Panc1 (cell line): ENCODE data around the gene MYO1B.

ENCODE experiments used
- SIN3A ChIP-seq: IDR thresholded peaks from 2 replicates; pipeline ENCODE4 v1.6.1; 2012; ENCODE audit warnings: low read depth, mild to moderate bottlenecking, low read length, moderate library complexity, borderline replicate concordance; ENCODE audit not compliant: insufficient read depth
- TF ChIP-seq, protein P1 (sequence below): fragments of 450-650 bp; IDR thresholded peaks from 2 replicates; pipeline ENCODE4 v1.5.1; 2017; ENCODE audit warnings: mild to moderate bottlenecking
- TF ChIP-seq, protein P2 (sequence below), 2 experiments: IDR thresholded peaks; 2 replicates each; pipeline ENCODE4 v1.6.1; 2011 to 2012; ENCODE audit warnings: low read depth in 2 of 2, control low read depth in 1 of 2, low read length in 1 of 2, mild to moderate bottlenecking in 1 of 2, moderate library complexity in 1 of 2; ENCODE audit not compliant: insufficient read depth in 1 of 2

DNA sequence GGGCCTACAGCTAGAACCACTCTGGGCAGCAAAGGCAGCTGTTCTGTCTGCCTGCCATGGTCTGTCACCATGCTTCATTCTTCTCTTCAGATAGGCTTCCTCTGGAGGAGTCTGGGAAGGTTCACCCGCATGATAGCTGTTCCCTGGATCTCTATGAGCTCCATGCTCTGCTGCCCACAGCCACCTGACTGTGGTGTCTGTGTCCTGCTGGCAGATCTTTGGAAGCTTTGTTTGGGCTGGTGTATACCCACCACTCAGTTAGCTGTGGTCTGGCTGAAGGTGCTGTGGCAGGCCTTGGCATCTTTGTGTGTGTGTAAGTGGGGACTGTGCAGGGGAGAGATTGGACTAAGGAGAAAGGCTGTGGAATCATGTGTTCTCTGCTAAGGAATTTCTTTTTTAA, 23.4 kb downstream of the MYO1B start:
- TF ChIP-seq, protein P1, sequence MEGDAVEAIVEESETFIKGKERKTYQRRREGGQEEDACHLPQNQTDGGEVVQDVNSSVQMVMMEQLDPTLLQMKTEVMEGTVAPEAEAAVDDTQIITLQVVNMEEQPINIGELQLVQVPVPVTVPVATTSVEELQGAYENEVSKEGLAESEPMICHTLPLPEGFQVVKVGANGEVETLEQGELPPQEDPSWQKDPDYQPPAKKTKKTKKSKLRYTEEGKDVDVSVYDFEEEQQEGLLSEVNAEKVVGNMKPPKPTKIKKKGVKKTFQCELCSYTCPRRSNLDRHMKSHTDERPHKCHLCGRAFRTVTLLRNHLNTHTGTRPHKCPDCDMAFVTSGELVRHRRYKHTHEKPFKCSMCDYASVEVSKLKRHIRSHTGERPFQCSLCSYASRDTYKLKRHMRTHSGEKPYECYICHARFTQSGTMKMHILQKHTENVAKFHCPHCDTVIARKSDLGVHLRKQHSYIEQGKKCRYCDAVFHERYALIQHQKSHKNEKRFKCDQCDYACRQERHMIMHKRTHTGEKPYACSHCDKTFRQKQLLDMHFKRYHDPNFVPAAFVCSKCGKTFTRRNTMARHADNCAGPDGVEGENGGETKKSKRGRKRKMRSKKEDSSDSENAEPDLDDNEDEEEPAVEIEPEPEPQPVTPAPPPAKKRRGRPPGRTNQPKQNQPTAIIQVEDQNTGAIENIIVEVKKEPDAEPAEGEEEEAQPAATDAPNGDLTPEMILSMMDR = no peak
- TF ChIP-seq, protein P2, sequence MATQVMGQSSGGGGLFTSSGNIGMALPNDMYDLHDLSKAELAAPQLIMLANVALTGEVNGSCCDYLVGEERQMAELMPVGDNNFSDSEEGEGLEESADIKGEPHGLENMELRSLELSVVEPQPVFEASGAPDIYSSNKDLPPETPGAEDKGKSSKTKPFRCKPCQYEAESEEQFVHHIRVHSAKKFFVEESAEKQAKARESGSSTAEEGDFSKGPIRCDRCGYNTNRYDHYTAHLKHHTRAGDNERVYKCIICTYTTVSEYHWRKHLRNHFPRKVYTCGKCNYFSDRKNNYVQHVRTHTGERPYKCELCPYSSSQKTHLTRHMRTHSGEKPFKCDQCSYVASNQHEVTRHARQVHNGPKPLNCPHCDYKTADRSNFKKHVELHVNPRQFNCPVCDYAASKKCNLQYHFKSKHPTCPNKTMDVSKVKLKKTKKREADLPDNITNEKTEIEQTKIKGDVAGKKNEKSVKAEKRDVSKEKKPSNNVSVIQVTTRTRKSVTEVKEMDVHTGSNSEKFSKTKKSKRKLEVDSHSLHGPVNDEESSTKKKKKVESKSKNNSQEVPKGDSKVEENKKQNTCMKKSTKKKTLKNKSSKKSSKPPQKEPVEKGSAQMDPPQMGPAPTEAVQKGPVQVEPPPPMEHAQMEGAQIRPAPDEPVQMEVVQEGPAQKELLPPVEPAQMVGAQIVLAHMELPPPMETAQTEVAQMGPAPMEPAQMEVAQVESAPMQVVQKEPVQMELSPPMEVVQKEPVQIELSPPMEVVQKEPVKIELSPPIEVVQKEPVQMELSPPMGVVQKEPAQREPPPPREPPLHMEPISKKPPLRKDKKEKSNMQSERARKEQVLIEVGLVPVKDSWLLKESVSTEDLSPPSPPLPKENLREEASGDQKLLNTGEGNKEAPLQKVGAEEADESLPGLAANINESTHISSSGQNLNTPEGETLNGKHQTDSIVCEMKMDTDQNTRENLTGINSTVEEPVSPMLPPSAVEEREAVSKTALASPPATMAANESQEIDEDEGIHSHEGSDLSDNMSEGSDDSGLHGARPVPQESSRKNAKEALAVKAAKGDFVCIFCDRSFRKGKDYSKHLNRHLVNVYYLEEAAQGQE (IDR thresholded peaks at IDR 0.05; ENCODE audit: insufficient read depth in 1 of 2, low read depth in 2 of 2, low read length in 1 of 2) = no peak
- TF ChIP-seq SIN3A = no peak
